Measurements from ENCODE around the gene COX14. TPM values are rescaled to one million over a fixed set of nuclear protein-coding genes. Genes with fewer than 3 reads are reported as not detected.

The COX14 gene
- total RNA-seq, result 237 TPM
- long read RNA-seq, transcript COX14-203 (2 exons, 739 nt), result major isoform, 105 of 113 reads
- long read RNA-seq, partial matches to known transcripts, result 4 of 113 reads
- long read RNA-seq, other reads (novel, unspliced or antisense), result 1 of 113 reads

GRCh38 chr12:50111693-50112455 is at the start of gene COX14:
TSS of gene COX14 (plus strand) at chr12:50112236. CDS start at chr12:50120044, 7,808 bp downstream.
- DNase-seq (peak; percentile 99), ATAC-seq (peak; percentile 87)
- intact Hi-C loops (cut with micrococcal nuclease), result loop anchor here (10.0 kb wide), 1 partner anchor 53 kb away; the partner anchor contains the start of gene CERS5

DNA sequence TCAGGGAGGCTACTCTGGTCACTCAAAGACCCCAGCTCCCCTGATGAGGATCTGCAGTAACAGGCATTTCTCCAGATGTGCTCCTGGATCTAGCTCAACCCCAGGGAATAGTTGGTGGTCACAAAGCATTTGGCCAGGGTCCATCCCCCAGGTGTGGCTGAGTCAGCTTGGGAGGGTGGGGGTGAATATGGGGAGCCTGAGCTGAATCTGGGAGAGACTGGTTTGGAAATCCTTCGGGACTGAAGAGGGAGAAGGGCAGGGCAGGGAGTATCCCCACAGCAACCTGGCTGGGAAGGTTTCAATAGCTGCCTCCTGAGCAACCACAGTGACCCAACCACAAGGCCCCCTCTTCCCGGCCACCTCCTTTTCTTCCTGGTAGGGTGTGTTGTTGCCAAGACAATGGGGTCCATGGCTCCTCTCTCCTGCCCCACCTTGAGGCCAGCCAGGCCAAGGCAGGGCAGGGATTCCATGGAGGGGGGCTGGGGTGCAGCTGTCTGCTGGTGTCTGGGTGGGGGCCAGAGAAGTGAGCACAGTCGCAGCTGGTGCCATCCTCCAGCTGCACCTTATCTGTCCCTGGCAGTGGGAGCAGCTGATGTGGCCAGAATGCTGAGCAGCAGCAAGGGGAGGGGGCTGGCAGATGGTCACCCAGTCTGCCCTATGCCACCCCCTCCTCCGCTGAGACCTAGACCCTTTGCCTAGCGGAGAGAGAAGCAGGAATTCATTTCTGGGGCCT is 49.1 kb upstream of the COX14 start:
- DNase-seq (no peak), ATAC-seq (no peak)
- intact Hi-C loops (cut with micrococcal nuclease), result loop anchor here (10.0 kb wide), 1 partner anchor 198 kb away; no protein-coding TSS in a partner anchor

DNA sequence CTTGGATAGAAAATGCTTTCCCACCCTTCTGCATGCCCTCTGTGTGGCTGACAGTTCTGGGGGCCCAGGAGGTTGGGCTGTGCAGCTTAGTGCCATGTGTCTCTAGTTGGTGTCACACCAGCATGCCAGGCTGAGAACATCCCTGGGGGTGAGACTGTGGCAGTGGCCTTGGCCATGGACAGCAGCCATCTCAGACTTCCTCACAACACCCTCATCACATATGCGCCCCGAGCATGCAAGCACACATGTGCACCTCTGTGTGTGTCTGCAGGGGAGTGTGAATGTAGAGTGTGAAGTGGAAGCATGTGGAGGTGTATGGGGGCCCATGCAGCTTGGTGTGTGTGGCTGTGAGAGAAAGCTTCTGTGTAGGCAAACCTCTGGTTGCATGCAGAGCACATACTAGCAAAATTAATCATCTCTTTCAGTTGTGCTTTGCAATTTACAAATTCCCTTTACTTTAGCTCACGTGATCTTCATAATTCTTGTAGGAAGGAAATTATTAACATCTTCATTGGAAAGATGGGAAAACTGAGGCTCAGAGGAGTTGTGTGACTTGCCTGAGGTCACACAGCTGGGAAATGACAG is 46.2 kb upstream of the COX14 start:
- DNase-seq (no peak), ATAC-seq (no peak)
- intact Hi-C loops (cut with micrococcal nuclease), result loop anchor here (5.0 to 10.0 kb wide), 2 partner anchors 96 to 201 kb away; no protein-coding TSS in a partner anchor

GRCh38 chr12:50066402-50066801 is 45.6 kb upstream of the COX14 start:
- intact Hi-C loops (cut with micrococcal nuclease), result loop anchor here (5.0 to 10.0 kb wide), 2 partner anchors 96 to 202 kb away; no protein-coding TSS in a partner anchor
- DNase-seq (no peak), ATAC-seq (peak; percentile 55)

DNA sequence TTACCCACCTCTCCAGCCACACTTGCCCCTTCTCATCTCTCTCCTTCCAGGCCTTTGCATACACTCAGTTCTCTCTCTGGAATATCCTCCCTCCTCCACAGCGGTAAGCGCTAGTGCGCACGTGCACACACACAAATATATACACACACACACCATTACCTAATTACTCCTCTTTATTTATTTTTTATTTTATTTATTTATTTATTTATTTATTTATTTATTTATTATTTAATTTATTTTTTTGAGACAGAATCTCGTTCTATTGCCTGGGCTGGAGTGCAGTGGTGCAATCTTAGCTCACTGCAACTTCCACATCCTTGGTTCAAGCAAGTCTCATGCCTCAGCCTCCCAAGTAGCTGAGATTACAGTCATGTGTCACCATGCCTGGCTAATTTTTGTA is 43.0 kb upstream of the COX14 start:
- DNase-seq, result no peak
- ATAC-seq, result no peak
- intact Hi-C loops (cut with micrococcal nuclease), result loop anchor here (5.0 to 10.0 kb wide), 2 partner anchors 93 to 204 kb away; no protein-coding TSS in a partner anchor

GRCh38 chr12:50069539-50069938 is 42.5 kb upstream of the COX14 start:
- intact Hi-C loops (cut with micrococcal nuclease), result loop anchor here (5.0 to 10.0 kb wide), 2 partner anchors 93 to 205 kb away; no protein-coding TSS in a partner anchor
- ATAC-seq, result no peak
- no peak for DNase-seq

DNA sequence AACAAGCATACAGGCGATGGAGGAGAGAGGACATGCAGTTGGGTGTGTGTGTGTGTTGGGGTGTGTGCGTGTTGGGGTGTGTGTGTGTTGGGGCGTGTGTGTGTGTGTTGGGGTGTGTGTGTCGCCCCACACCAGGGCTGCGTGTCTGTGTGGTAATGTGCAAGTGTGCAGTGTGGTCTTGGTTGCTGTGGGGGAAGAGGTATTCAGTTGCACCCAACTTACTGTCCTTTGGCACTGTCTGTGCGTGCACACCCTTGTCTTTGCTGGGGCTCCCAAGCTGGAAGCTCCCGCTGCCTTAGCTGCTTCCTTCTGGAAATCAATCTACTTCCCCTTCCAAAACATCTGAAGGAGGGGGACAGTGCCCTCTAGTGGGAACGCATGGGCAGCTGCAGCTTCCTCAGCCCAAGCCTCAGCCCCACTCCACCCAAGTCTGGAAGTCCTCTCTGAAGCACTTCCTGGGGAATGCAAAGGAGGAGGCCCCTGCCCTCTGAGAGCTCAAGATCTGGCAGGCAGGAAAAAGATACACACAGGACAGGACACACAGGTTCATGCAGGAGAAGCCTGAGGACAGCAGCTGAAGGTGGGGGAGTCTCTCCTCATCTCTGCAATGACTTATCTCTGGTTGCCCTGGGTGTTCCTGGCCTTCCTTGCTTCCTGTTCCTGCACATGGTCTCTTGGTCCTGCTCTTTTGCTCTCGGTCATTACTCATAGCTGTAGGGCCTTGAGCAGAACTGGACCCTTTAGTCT is 41.5 kb upstream of the COX14 start:
- DNase-seq (peak; percentile 79), ATAC-seq (peak; percentile 81)
- intact Hi-C loops (cut with micrococcal nuclease), result no loop called here

- ATAC-seq (no peak), DNase-seq (no peak)
- intact Hi-C loops (cut with micrococcal nuclease), result no loop called here
Observed at GRCh38 chr12:50072198-50072907, 39.7 kb upstream of the COX14 start.

DNA sequence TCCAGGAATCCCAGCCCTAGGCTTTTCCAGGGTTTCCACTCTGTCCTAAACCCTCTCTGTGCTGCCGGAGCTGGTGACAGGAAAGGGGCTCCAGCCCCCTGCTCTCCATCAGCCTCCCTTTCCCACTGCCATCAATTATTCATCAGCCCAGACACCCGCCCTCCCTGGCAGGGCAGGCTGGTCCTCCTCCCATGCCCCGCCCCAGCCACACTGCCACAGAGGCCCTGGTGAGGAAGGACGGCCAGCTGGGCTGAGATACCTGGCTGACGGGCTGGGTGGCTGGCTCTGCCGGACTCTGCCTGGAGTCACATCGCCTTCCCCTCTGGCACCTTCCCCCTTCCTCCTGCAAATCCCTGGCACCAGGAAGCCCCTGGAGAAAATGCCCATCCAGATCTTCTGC is 38.8 kb upstream of the COX14 start:
- intact Hi-C loops (cut with micrococcal nuclease), result no loop called here
- ATAC-seq (no peak), DNase-seq (no peak)

GRCh38 chr12:50073712-50074111 is 38.3 kb upstream of the COX14 start:
- ATAC-seq (no peak), DNase-seq (no peak)
- intact Hi-C loops (cut with micrococcal nuclease), result no loop called here

GRCh38 chr12:50074936-50075807 is 36.9 kb upstream of the COX14 start:
- DNase-seq (peak; percentile 88), ATAC-seq (peak; percentile 89)
- intact Hi-C loops (cut with micrococcal nuclease), result no loop called here

DNA sequence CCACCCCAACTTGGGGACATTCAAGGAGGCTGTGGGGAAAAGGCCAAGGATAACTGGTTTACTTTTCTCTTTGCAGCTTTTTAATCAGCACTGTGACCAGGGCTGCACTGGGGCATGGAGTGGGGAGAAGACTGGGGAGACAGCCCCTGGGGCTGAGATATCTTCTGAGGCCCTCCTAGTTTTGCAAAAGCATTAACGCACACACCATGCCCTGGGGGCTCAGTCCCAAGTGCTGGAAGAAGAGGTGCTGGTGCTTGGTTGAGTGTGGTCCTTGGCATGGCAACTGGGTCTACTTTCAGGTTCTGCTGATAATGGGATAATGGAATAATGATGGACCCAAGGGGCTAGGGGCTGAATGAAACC is 36.2 kb upstream of the COX14 start:
- DNase-seq (no peak), ATAC-seq (no peak)
- intact Hi-C loops (cut with micrococcal nuclease), result no loop called here

DNA sequence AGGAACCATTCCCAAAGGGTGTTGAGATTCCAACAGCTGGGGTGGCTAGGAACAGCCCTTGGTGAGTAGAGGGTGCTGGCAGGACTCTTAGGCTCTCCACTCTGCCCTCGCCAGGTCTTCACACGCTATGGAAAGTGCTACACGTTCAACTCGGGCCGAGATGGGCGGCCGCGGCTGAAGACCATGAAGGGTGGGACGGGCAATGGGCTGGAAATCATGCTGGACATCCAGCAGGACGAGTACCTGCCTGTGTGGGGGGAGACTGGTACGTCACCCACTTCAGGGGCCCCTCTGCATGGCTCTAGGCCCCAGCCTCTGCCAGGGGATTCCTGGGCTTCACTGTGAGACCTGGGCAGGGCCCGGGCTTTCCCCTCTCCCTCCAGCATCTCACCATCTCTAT is 34.9 kb upstream of the COX14 start:
- intact Hi-C loops (cut with micrococcal nuclease), result no loop called here
- no peak for ATAC-seq

DNA sequence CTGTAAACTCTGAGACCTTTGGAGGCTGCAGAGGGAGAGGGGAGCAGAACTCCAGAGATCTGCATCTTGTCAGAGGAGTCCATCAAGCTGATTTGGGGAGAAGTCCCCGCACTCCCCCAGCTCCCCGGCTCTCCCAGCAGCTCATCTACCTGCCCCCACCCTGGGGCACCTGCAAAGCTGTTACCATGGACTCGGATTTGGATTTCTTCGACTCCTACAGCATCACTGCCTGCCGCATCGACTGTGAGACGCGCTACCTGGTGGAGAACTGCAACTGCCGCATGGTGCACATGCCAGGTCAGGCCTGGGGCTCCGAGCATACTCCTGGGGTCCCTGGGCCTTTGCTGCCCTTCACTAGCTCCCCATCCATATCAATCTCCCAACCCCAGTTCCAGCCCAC is 33.8 kb upstream of the COX14 start:
- DNase-seq (no peak), ATAC-seq (no peak)
- intact Hi-C loops (cut with micrococcal nuclease), result no loop called here

More for the DNA sequence above, 34.9 kb upstream of the COX14 start:
- DNase-seq, result no peak

- no peak for ATAC-seq
- intact Hi-C loops (cut with micrococcal nuclease), result no loop called here
- DNase-seq, result no peak
Observed at GRCh38 chr12:50079771-50080170, 32.3 kb upstream of the COX14 start.

- ATAC-seq (no peak), DNase-seq (no peak)
- intact Hi-C loops (cut with micrococcal nuclease), result no loop called here
Observed at GRCh38 chr12:50081096-50081808, 30.8 kb upstream of the COX14 start.

- intact Hi-C loops (cut with micrococcal nuclease), result no loop called here
- DNase-seq, result no peak
- no peak for ATAC-seq
Observed at GRCh38 chr12:50082644-50083043, 29.4 kb upstream of the COX14 start.

Data from left ventricle myocardium superior (tissue), 1 donor.